Upper lobe of left lung (tissue), 6 donors: Measurements from ENCODE around the gene SECISBP2. TPM values are rescaled to one million over a fixed set of nuclear protein-coding genes. Genes with fewer than 3 reads are reported as not detected.

Experiments
- ATAC-seq, 2 donors: fragments of 200-7000 bp; cut with Tn5 transposase; one replicate each; pipeline ENCODE4 v1.9.1; 2022; ENCODE audit warnings: mild to moderate bottlenecking in 2 of 2, moderate library complexity in 2 of 2; ENCODE audit not compliant: low FRiP score in 2 of 2
- DNase-seq, 2 donors: peaks; one replicate each; pipeline ENCODE4 v3.0.0-alpha.2; 2019 to 2020
- H3K27ac ChIP-seq, 4 donors: fragments of 200-600 bp; sonication (generic); one replicate each; pipeline ENCODE4 v1.5.1; 2016 to 2019
- H3K27me3 ChIP-seq, 4 donors: fragments of 200-600 bp; sonication (generic); one replicate each; pipeline ENCODE4 v1.5.1; 2017 to 2019
- H3K36me3 ChIP-seq, 4 donors: fragments of 200-600 bp; sonication (generic); one replicate each; pipeline ENCODE4 v1.5.1; 2016 to 2019
- H3K4me1 ChIP-seq, 4 donors: fragments of 200-600 bp; sonication (generic); one replicate each; pipeline ENCODE4 v1.5.1; 2018 to 2019
- H3K4me3 ChIP-seq, 4 donors: fragments of 200-600 bp; sonication (generic); one replicate each; pipeline ENCODE4 v1.5.1; 2017 to 2019; ENCODE audit warnings: mild to moderate bottlenecking in 2 of 4, moderate library complexity in 1 of 4
- H3K9me3 ChIP-seq, 4 donors: fragments of 200-600 bp; sonication (generic); one replicate each; pipeline ENCODE4 v1.5.1; 2018 to 2019
- CTCF ChIP-seq, 6 experiments: fragments of 450-650 bp in 4 of 6; fragments of 200-600 bp in 2 of 6; sonication (generic) in 2 of 6; IDR thresholded peaks; one replicate each; pipeline ENCODE4 v1.5.1; 2016 to 2019; ENCODE audit warnings: antibody characterized with exemption in 6 of 6
- EP300 ChIP-seq, 4 donors: sonication (generic); formaldehyde crosslinking; IDR thresholded peaks; one replicate each; pipeline ENCODE4 v1.5.1; 2017; ENCODE audit warnings: antibody characterized with exemption in 4 of 4, control low read depth in 2 of 4
- POLR2A ChIP-seq, 4 donors: fragments of 450-650 bp; IDR thresholded peaks; one replicate each; pipeline ENCODE4 v1.5.1; 2016 to 2017; ENCODE audit warnings: antibody characterized with exemption in 4 of 4, mild to moderate bottlenecking in 2 of 4
- POLR2AphosphoS5 ChIP-seq, 2 donors: sonication (generic); formaldehyde crosslinking; IDR thresholded peaks; one replicate each; pipeline ENCODE4 v1.5.1; 2017; ENCODE audit warnings: antibody characterized with exemption in 2 of 2
- WGBS, 2 donors: methylation state at CpG; one replicate each; pipeline ENCODE4 v1.1.5; 2017 to 2018; 5-methylcytosine and 5-hydroxymethylcytosine counted together
- total RNA-seq, 6 donors: library from RNA; depleted of rRNA in 4 of 6; stranded (reverse); fragments of >200 nt in 4 of 6; gene quantifications; one replicate each; pipeline versions ENCODE4 v1.1.0 to v1.2.1, GENCODE V29; 2016 to 2021
- donor health status: DM: no; HTN: no; CAD: no; lungs with moderate emphysema.
- donor health status: DM: no; HTN: yes; CAD: no; lungs with severe emphysema.

SECISBP2 gene
- total RNA-seq, 6 donors from 2014 or later: 42.0 to 113 (median 60.0) TPM

GRCh38 chr9:89387197-89387849 lies 69.0 kb downstream of the SECISBP2 start:
- H3K27me3 ChIP-seq: no peaks in the 10 kb centered on the region
- peak overlapping the region; percentile 4 to 86 (median 30) for H3K27ac ChIP-seq
- DNase-seq: peak in 1 of 2 donors; percentile 32
- peaks cover 8 to 74% (median 42%) of the 10 kb centered on the region in 4 donors for H3K36me3 ChIP-seq
- no peak overlapping the region for H3K4me3 ChIP-seq
- H3K9me3 ChIP-seq: no peaks in the 10 kb centered on the region
- peaks cover 0 to 14% (median 11%) of the 10 kb centered on the region in 4 donors for H3K4me1 ChIP-seq
- WGBS, 2 donors: 93 to 94% methylated on average over 20 of the region's 20 CpGs
- TF ChIP-seq EP300 (IDR thresholded peaks at IDR 0.05): no peak
- TF ChIP-seq CTCF (IDR thresholded peaks at IDR 0.05): no peak
- no peak for TF ChIP-seq POLR2A (IDR thresholded peaks at IDR 0.05)
- no peak for TF ChIP-seq POLR2AphosphoS5 (IDR thresholded peaks at IDR 0.05)
- ATAC-seq: no peak

GRCh38 chr9:89388084-89388867 lies 70.0 kb downstream of the SECISBP2 start:
- DNase-seq: peak; percentile 70 to 82
- Histone ChIP-seq H3K4me1 (peaks cover 0 to 14% (median 11%) of the 10 kb centered on the region in 4 donors), H3K9me3 (no peaks in the 10 kb centered on the region), H3K27ac (peak overlapping the region in 3 of 4 donors; percentile 4 to 86 (median 83)), H3K36me3 (peaks cover 8 to 74% (median 48%) of the 10 kb centered on the region in 4 donors), H3K27me3 (no peaks in the 10 kb centered on the region), H3K4me3 (no peak overlapping the region)
- peak; percentile 74 to 86 for ATAC-seq
- TF ChIP-seq POLR2AphosphoS5 (IDR thresholded peaks at IDR 0.05) (peak; percentile 85 to 99), CTCF (IDR thresholded peaks at IDR 0.05) (peak in 2 of 6 experiments; percentile 17 to 23), EP300 (IDR thresholded peaks at IDR 0.05) (peak in 2 of 4 donors; percentile 60 to 89), POLR2A (IDR thresholded peaks at IDR 0.05) (no peak)
- 70% methylated on average over 13 to 19 of the region's 19 CpGs for WGBS, 2 donors

GRCh38 chr9:89388868-89389177 lies 70.5 kb downstream of the SECISBP2 start:
- Histone ChIP-seq H3K27me3 (no peaks in the 10 kb centered on the region), H3K4me1 (peaks cover 0 to 14% (median 11%) of the 10 kb centered on the region in 4 donors), H3K27ac (peak overlapping the region in 3 of 4 donors; percentile 4 to 86 (median 83)), H3K9me3 (no peaks in the 10 kb centered on the region), H3K36me3 (peaks cover 8 to 74% (median 51%) of the 10 kb centered on the region in 4 donors), H3K4me3 (no peak overlapping the region)
- DNase-seq: peak in 1 of 2 donors; percentile 37
- WGBS, 2 donors: 94 to 99% methylated on average over 12 of the region's 12 CpGs
- no peak for ATAC-seq
- TF ChIP-seq EP300 (IDR thresholded peaks at IDR 0.05) (no peak), POLR2A (IDR thresholded peaks at IDR 0.05) (no peak), CTCF (IDR thresholded peaks at IDR 0.05) (no peak), POLR2AphosphoS5 (IDR thresholded peaks at IDR 0.05) (no peak)

- no peaks in the 10 kb centered on the region for H3K27me3 ChIP-seq
- 86 to 91% methylated on average over 6 to 10 of the region's 10 CpGs for WGBS, 2 donors
- DNase-seq (peak in 1 of 2 donors; percentile 73), ATAC-seq (no peak)
- TF ChIP-seq POLR2A (IDR thresholded peaks at IDR 0.05) (no peak), EP300 (IDR thresholded peaks at IDR 0.05) (no peak), CTCF (IDR thresholded peaks at IDR 0.05) (no peak), POLR2AphosphoS5 (IDR thresholded peaks at IDR 0.05) (no peak)
- peaks cover 0 to 14% (median 11%) of the 10 kb centered on the region in 4 donors for H3K4me1 ChIP-seq
- no peak overlapping the region for H3K27ac ChIP-seq
- peaks cover 8 to 83% (median 52%) of the 10 kb centered on the region in 4 donors for H3K36me3 ChIP-seq
- no peaks in the 10 kb centered on the region for H3K9me3 ChIP-seq
- H3K4me3 ChIP-seq: no peak overlapping the region
Measured at GRCh38 chr9:89390068-89390555, 71.8 kb downstream of the SECISBP2 start.
